Measurements from ENCODE around the gene MUC22. TPM values are rescaled to one million over a fixed set of nuclear protein-coding genes. Genes with fewer than 3 reads are reported as not detected.

The MUC22 gene
- total RNA-seq, 2 experiments from 2014 or later: not detected

- H3K36me3 ChIP-seq (ENCODE audit: insufficient read depth, low read length): no peaks in the 10 kb centered on the region
- no peak overlapping the region for H3K4me3 ChIP-seq (ENCODE audit: low read length)
- H3K36me3 Mint-ChIP-seq (ENCODE audit: low read depth): no peaks in the 10 kb centered on the region
- H3K4me1 ChIP-seq (ENCODE audit: insufficient read depth, low read length): peaks cover 2% of the 10 kb centered on the region
- ChIA-PET CTCF (no interaction called here), POLR2A (no interaction called here)
- no peak overlapping the region for H3K4me3 Mint-ChIP-seq
- no peak overlapping the region for H3K27ac ChIP-seq (ENCODE audit: low read depth in 1 of 2, low read length in 2 of 2)
- no peak for ATAC-seq (ENCODE audit: poor library complexity)
- H3K9me3 Mint-ChIP-seq: no peaks in the 10 kb centered on the region
- H3K27me3 Mint-ChIP-seq: peaks cover 44% of the 10 kb centered on the region
- peaks cover 6 to 9% of the 10 kb centered on the region in 2 experiments for H3K27me3 ChIP-seq (ENCODE audit: control insufficient read depth in 1 of 2, insufficient read depth in 2 of 2, low read length in 2 of 2)
- H3K4me1 Mint-ChIP-seq (ENCODE audit: low read depth): no peaks in the 10 kb centered on the region
- TF ChIP-seq CTCF (IDR thresholded peaks at IDR 0.05): no peak
- H3K9me3 ChIP-seq (ENCODE audit: control insufficient read depth in 1 of 2, insufficient read depth in 1 of 2, low read length in 2 of 2): no peaks in the 10 kb centered on the region
- intact Hi-C loops (cut with DNase I, micrococcal nuclease): no loop called here
- H3K27ac Mint-ChIP-seq: no peak overlapping the region
- no peak for DNase-seq
Observed at GRCh38 chr6:31053873-31054272, 43.6 kb downstream of the MUC22 start.

GRCh38 chr6:31055441-31055840 is 45.2 kb downstream of the MUC22 start:
- no peaks in the 10 kb centered on the region for H3K36me3 ChIP-seq (ENCODE audit: insufficient read depth, low read length)
- Mint-ChIP-seq H3K4me1 (ENCODE audit: low read depth) (no peaks in the 10 kb centered on the region), H3K4me3 (no peak overlapping the region), H3K27me3 (peaks cover 39% of the 10 kb centered on the region), H3K36me3 (ENCODE audit: low read depth) (no peaks in the 10 kb centered on the region), H3K27ac (no peak overlapping the region), H3K9me3 (no peaks in the 10 kb centered on the region)
- POLR2A ChIA-PET: no interaction called here
- H3K27me3 ChIP-seq (ENCODE audit: control insufficient read depth in 1 of 2, insufficient read depth in 2 of 2, low read length in 2 of 2): peaks cover 6 to 9% of the 10 kb centered on the region in 2 experiments
- no peak for TF ChIP-seq CTCF (IDR thresholded peaks at IDR 0.05)
- no peak for ATAC-seq (ENCODE audit: poor library complexity)
- CTCF ChIA-PET: interaction anchor here (1.1 kb wide), 1 partner anchor 24 kb away, joined by 4 read pairs; no protein-coding TSS in a partner anchor
- peaks cover 2% of the 10 kb centered on the region for H3K4me1 ChIP-seq (ENCODE audit: insufficient read depth, low read length)
- no peak for DNase-seq
- no peaks in the 10 kb centered on the region for H3K9me3 ChIP-seq (ENCODE audit: control insufficient read depth in 1 of 2, insufficient read depth in 1 of 2, low read length in 2 of 2)
- no peak overlapping the region for H3K27ac ChIP-seq (ENCODE audit: low read depth in 1 of 2, low read length in 2 of 2)
- intact Hi-C loops (cut with DNase I, micrococcal nuclease): no loop called here
- no peak overlapping the region for H3K4me3 ChIP-seq (ENCODE audit: low read length)

- H3K9me3 ChIP-seq (ENCODE audit: control insufficient read depth in 1 of 2, insufficient read depth in 1 of 2, low read length in 2 of 2): no peaks in the 10 kb centered on the region
- H3K4me1 ChIP-seq (ENCODE audit: insufficient read depth, low read length): peaks cover 2% of the 10 kb centered on the region
- ATAC-seq (ENCODE audit: poor library complexity): no peak
- H3K27ac ChIP-seq (ENCODE audit: low read depth in 1 of 2, low read length in 2 of 2): no peak overlapping the region
- intact Hi-C loops (cut with DNase I, micrococcal nuclease): loop anchor here in 1 of 2 experiments (2.0 kb wide), 1 partner anchor 29 kb away; no protein-coding TSS in a partner anchor
- Mint-ChIP-seq H3K36me3 (ENCODE audit: low read depth) (no peaks in the 10 kb centered on the region), H3K4me1 (ENCODE audit: low read depth) (no peaks in the 10 kb centered on the region), H3K27me3 (peaks cover 21% of the 10 kb centered on the region), H3K4me3 (no peak overlapping the region), H3K27ac (no peak overlapping the region), H3K9me3 (no peaks in the 10 kb centered on the region)
- no peak overlapping the region for H3K4me3 ChIP-seq (ENCODE audit: low read length)
- POLR2A ChIA-PET: no interaction called here
- H3K27me3 ChIP-seq (ENCODE audit: control insufficient read depth in 1 of 2, insufficient read depth in 2 of 2, low read length in 2 of 2): peaks cover 4 to 6% of the 10 kb centered on the region in 2 experiments
- H3K36me3 ChIP-seq (ENCODE audit: insufficient read depth, low read length): no peaks in the 10 kb centered on the region
- CTCF ChIA-PET: no interaction called here
- TF ChIP-seq CTCF (IDR thresholded peaks at IDR 0.05): no peak
- DNase-seq: no peak
Observed at GRCh38 chr6:31057426-31058003, 47.2 kb downstream of the MUC22 start.
